Measurements from ENCODE around the gene FRRS1. TPM values are rescaled to one million over a fixed set of nuclear protein-coding genes. Genes with fewer than 3 reads are reported as not detected.

FRRS1 gene
- total and polyA plus RNA-seq, 3 donors from 2014 or later, result 1.7 to 7.6 (median 6.1) TPM

GRCh38 chr1:99788896-99789295 is 22.5 kb upstream of the FRRS1 start:
- intact Hi-C loops (cut with DNase I; ENCODE audit: low total_unique reads), result no loop called here
- TF ChIP-seq POLR2A (IDR thresholded peaks at IDR 0.05), result no peak
- TF ChIP-seq CTCF (IDR thresholded peaks at IDR 0.05), result no peak
- Histone ChIP-seq H3K4me3 (no peak overlapping the region), H3K4me1 (no peaks in the 10 kb centered on the region), H3K36me3 (ENCODE audit: low read depth, missing control alignments) (no peaks in the 10 kb centered on the region), H3K9me3 (no peaks in the 10 kb centered on the region), H3K27ac (no peak overlapping the region), H3K27me3 (no peaks in the 10 kb centered on the region)
- no peak for DNase-seq

- no peak for DNase-seq
- 90 to 93% methylated on average over 2 of the region's 2 CpGs for WGBS, 2 donors
- Histone ChIP-seq H3K4me3 (no peak overlapping the region), H3K36me3 (ENCODE audit: low read depth, missing control alignments) (no peaks in the 10 kb centered on the region), H3K4me1 (no peaks in the 10 kb centered on the region), H3K9me3 (no peaks in the 10 kb centered on the region), H3K27me3 (no peaks in the 10 kb centered on the region), H3K27ac (no peak overlapping the region)
- TF ChIP-seq CTCF (IDR thresholded peaks at IDR 0.05), result no peak
- no peak for TF ChIP-seq POLR2A (IDR thresholded peaks at IDR 0.05)
- intact Hi-C loops (cut with DNase I; ENCODE audit: low total_unique reads), result no loop called here
Measured at GRCh38 chr1:99786751-99787501, 20.5 kb upstream of the FRRS1 start.

- Histone ChIP-seq H3K27me3 (no peaks in the 10 kb centered on the region), H3K27ac (no peak overlapping the region), H3K4me3 (no peak overlapping the region), H3K4me1 (no peaks in the 10 kb centered on the region), H3K36me3 (ENCODE audit: low read depth, missing control alignments) (no peaks in the 10 kb centered on the region), H3K9me3 (no peaks in the 10 kb centered on the region)
- DNase-seq, result no peak
- TF ChIP-seq CTCF (IDR thresholded peaks at IDR 0.05), result no peak
- TF ChIP-seq POLR2A (IDR thresholded peaks at IDR 0.05), result no peak
- WGBS, 2 donors, result 69 to 77% methylated on average over 2 of the region's 2 CpGs
- intact Hi-C loops (cut with DNase I; ENCODE audit: low total_unique reads), result no loop called here
Measured at GRCh38 chr1:99784809-99785255, 18.4 kb upstream of the FRRS1 start.

DNA sequence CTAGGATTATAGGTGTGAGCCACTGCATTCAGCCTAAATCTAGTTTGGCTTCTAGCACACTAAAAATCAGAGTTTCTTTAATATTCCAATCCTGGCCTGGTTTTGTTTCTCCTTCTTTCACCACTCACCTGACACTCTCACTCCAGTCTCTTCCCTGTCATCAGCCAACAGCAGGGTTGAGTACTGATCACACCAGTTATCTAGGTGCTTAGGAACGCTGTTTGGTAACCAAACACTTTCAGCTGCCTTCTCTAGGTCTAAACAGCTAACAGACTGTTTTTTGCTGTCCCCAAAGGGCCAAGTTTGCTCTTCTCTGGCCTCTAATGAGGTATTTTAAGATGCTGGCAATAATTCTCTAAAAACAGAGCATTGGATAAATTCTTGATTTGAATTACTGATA is 17.7 kb upstream of the FRRS1 start:
- H3K27me3 ChIP-seq, result no peaks in the 10 kb centered on the region
- no peak overlapping the region for H3K4me3 ChIP-seq
- no peak for DNase-seq
- H3K9me3 ChIP-seq, result no peaks in the 10 kb centered on the region
- 48 to 72% methylated on average over 1 of the region's 1 CpG for WGBS, 2 donors
- TF ChIP-seq POLR2A (IDR thresholded peaks at IDR 0.05) (no peak), CTCF (IDR thresholded peaks at IDR 0.05) (no peak)
- H3K36me3 ChIP-seq (ENCODE audit: low read depth, missing control alignments), result no peaks in the 10 kb centered on the region
- H3K4me1 ChIP-seq, result no peaks in the 10 kb centered on the region
- intact Hi-C loops (cut with DNase I; ENCODE audit: low total_unique reads), result no loop called here
- H3K27ac ChIP-seq, result no peak overlapping the region

DNA sequence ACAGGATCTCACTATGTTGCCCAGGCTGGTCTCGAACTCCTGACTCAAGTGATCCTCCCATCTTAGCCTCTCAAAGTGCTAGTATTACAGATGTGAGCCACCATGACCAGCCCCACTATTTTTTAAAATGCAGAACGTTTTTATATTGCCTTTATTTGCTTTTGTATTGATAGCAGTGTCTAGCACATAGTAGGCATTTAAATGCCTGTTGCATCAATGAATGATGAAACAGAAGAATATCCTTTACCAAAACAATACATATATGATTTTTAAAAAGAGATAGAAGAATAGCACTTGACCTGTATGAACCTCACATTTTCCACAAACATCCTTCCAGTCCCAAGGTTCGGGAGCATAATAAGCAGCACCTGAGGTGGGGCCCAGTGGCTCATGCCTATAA is 16.5 kb upstream of the FRRS1 start:
- intact Hi-C loops (cut with DNase I; ENCODE audit: low total_unique reads), result no loop called here
- TF ChIP-seq POLR2A (IDR thresholded peaks at IDR 0.05) (no peak), CTCF (IDR thresholded peaks at IDR 0.05) (no peak)
- Histone ChIP-seq H3K27me3 (no peaks in the 10 kb centered on the region), H3K4me3 (no peak overlapping the region), H3K4me1 (no peaks in the 10 kb centered on the region), H3K27ac (no peak overlapping the region), H3K36me3 (ENCODE audit: low read depth, missing control alignments) (no peaks in the 10 kb centered on the region), H3K9me3 (no peaks in the 10 kb centered on the region)
- WGBS, 2 donors, result 76 to 77% methylated on average over 3 of the region's 3 CpGs
- no peak for DNase-seq
